HepG2 (cell line): ENCODE data around the gene CMPK1. TPM values are rescaled to one million over a fixed set of nuclear protein-coding genes. Genes with fewer than 3 reads are reported as not detected.

Experiments
- ELF1 ChIP-seq: sonication (generic); formaldehyde crosslinking; IDR thresholded peaks from 2 replicates; pipeline ENCODE4 v1.4.0; 2020; ENCODE audit warnings: missing genetic modification reagents
- HNF4A ChIP-seq: sonication (generic); formaldehyde crosslinking; IDR thresholded peaks from 2 replicates; pipeline ENCODE4 v1.4.0; 2020; ENCODE audit warnings: missing genetic modification reagents
- POLR2A ChIP-seq, 2 experiments: IDR thresholded peaks; 2 replicates each; pipeline ENCODE4 v1.6.1; 2011; ENCODE audit warnings: low read depth in 2 of 2, low read length in 2 of 2, mild to moderate bottlenecking in 1 of 2, moderate library complexity in 1 of 2; ENCODE audit not compliant: insufficient read depth in 1 of 2
- U2AF1 ChIP-seq: fragments of 200-400 bp; formaldehyde crosslinking; optimal IDR thresholded peaks from 2 replicates; pipeline ENCODE3; 2017; ENCODE audit warnings: mild to moderate bottlenecking, low read depth, low read length
- polyA plus RNA-seq, 8 experiments: library from polyadenylated mRNA; depleted of rRNA in 3 of 8; stranded (reverse) in 7 of 8; unstranded in 1 of 8; fragments of >200 nt; fragmentation: Illumina TruSeq in 4 of 8; extraction: Trizol in 4 of 8; gene quantifications; 2 replicates each; pipeline versions ENCODE4 v1.2.1 to v1.2.3, GENCODE V29; 2011 to 2016; ENCODE audit warnings: low read depth in 4 of 8, missing spikeins in 1 of 8, mixed read lengths in 1 of 8; ENCODE audit not compliant: insufficient read depth in 1 of 8
- total RNA-seq, 5 experiments: library from RNA; depleted of rRNA; stranded (reverse); fragments of >200 nt; fragmentation: Illumina TruSeq; extraction: Trizol; gene quantifications; 2 replicates each; pipeline ENCODE4 v1.2.3, GENCODE V29; 2016; ENCODE audit warnings: low read depth in 1 of 5
- TF ChIP-seq, protein P1 (sequence below): IDR thresholded peaks from 2 replicates; pipeline ENCODE4 v1.6.1; 2012; ENCODE audit warnings: low read depth, low read length, improper control_type of control experiment
- TF ChIP-seq, protein P2 (sequence below): IDR thresholded peaks from 2 replicates; pipeline ENCODE4 v1.6.1; 2018; ENCODE audit warnings: missing genetic modification reagents, mild to moderate bottlenecking, missing compliant biosample characterization
- TF ChIP-seq, protein P3 (sequence below): sonication (generic); formaldehyde crosslinking; IDR thresholded peaks from 2 replicates; pipeline ENCODE4 v1.4.0; 2020; ENCODE audit warnings: missing genetic modification reagents
- TF ChIP-seq, protein P4 (sequence below): sonication (generic); formaldehyde crosslinking; IDR thresholded peaks from 2 replicates; pipeline ENCODE4 v1.4.0; 2020; ENCODE audit warnings: missing genetic modification reagents
- TF ChIP-seq, protein P5 (sequence below): sonication (generic); formaldehyde crosslinking; IDR thresholded peaks from 2 replicates; pipeline ENCODE4 v1.8.1; 2023; ENCODE audit warnings: mild to moderate bottlenecking, missing genetic modification reagents, borderline replicate concordance

The CMPK1 gene
- total and polyA plus RNA-seq, 2 of the 13 experiments (the other 11 are each of a cell fraction or from before 2014, with no cell fraction given), result 38.3 to 92.0 TPM

DNA sequence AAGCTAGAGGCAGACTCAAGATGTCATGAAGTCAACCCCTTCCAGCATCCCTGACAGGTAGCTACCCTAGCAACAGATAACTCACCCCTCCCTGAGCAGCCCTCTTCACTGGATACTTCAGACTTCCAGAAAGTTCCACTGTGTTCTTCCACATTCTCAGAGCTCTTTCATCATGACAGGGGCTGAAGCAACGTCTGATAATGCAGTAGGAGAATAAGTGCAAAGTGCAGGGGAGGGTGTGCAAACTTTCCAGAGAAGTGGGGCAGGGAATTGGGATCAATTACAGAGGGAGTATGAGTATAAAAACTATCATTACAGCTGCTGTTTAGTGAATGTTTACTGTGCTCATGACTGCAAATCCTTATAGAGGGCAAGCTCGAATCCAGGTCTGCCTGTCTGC is 56.1 kb downstream of the CMPK1 start (continued):
- TF ChIP-seq, protein P1, sequence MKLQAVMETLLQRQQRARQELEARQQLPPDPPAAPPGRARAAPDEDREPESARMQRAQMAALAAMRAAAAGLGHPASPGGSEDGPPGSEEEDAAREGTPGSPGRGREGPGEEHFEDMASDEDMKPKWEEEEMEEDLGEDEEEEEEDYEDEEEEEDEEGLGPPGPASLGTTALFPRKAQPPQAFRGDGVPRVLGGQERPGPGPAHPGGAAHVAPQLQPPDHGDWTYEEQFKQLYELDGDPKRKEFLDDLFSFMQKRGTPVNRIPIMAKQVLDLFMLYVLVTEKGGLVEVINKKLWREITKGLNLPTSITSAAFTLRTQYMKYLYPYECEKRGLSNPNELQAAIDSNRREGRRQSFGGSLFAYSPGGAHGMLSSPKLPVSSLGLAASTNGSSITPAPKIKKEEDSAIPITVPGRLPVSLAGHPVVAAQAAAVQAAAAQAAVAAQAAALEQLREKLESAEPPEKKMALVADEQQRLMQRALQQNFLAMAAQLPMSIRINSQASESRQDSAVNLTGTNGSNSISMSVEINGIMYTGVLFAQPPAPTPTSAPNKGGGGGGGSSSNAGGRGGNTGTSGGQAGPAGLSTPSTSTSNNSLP, result 0 out of 2 replicates have a peak, but pooled peaks have one; percentile 13
- no peak for TF ChIP-seq POLR2A (IDR thresholded peaks at IDR 0.05; ENCODE audit: insufficient read depth in 1 of 2, low read depth in 2 of 2, low read length in 2 of 2)
- no peak for TF ChIP-seq ELF1
- peak; percentile 67 for TF ChIP-seq HNF4A (CRISPR knock-in tag)
- TF ChIP-seq, protein P2, sequence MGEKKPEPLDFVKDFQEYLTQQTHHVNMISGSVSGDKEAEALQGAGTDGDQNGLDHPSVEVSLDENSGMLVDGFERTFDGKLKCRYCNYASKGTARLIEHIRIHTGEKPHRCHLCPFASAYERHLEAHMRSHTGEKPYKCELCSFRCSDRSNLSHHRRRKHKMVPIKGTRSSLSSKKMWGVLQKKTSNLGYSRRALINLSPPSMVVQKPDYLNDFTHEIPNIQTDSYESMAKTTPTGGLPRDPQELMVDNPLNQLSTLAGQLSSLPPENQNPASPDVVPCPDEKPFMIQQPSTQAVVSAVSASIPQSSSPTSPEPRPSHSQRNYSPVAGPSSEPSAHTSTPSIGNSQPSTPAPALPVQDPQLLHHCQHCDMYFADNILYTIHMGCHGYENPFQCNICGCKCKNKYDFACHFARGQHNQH (CRISPR knock-in tag), result no peak
- no peak for TF ChIP-seq U2AF1
- TF ChIP-seq, protein P3, sequence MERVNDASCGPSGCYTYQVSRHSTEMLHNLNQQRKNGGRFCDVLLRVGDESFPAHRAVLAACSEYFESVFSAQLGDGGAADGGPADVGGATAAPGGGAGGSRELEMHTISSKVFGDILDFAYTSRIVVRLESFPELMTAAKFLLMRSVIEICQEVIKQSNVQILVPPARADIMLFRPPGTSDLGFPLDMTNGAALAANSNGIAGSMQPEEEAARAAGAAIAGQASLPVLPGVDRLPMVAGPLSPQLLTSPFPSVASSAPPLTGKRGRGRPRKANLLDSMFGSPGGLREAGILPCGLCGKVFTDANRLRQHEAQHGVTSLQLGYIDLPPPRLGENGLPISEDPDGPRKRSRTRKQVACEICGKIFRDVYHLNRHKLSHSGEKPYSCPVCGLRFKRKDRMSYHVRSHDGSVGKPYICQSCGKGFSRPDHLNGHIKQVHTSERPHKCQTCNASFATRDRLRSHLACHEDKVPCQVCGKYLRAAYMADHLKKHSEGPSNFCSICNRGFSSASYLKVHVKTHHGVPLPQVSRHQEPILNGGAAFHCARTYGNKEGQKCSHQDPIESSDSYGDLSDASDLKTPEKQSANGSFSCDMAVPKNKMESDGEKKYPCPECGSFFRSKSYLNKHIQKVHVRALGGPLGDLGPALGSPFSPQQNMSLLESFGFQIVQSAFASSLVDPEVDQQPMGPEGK, result 0 out of 2 replicates have a peak, but pooled peaks have one; percentile 14
- TF ChIP-seq, protein P4, sequence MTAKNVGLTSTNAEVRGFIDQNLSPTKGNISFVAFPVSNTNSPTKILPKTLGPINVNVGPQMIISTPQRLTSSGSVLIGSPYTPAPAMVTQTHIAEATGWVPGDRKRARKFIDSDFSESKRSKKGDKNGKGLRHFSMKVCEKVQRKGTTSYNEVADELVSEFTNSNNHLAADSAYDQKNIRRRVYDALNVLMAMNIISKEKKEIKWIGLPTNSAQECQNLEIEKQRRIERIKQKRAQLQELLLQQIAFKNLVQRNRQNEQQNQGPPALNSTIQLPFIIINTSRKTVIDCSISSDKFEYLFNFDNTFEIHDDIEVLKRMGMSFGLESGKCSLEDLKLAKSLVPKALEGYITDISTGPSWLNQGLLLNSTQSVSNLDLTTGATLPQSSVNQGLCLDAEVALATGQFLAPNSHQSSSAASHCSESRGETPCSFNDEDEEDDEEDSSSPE, result no peak
- TF ChIP-seq, protein P5, sequence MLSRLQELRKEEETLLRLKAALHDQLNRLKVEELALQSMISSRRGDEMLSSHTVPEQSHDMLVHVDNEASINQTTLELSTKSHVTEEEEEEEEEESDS (CRISPR knock-in tag), result no peak
